Suppressor macrophage treated with lipopolysaccharide for 1 hour (primary cell): ENCODE data around the gene ZNF718.
"Not testable (repeated sequence)": the region's sequence is repeated elsewhere in the genome, so short reads cannot be mapped to it uniquely, and the experiment has no call there.

Experiments
- DNase-seq, 3 donors: peaks; one replicate each; pipeline ENCODE4 v3.0.0-alpha.2; 2020 to 2022

ZNF718 gene

DNA sequence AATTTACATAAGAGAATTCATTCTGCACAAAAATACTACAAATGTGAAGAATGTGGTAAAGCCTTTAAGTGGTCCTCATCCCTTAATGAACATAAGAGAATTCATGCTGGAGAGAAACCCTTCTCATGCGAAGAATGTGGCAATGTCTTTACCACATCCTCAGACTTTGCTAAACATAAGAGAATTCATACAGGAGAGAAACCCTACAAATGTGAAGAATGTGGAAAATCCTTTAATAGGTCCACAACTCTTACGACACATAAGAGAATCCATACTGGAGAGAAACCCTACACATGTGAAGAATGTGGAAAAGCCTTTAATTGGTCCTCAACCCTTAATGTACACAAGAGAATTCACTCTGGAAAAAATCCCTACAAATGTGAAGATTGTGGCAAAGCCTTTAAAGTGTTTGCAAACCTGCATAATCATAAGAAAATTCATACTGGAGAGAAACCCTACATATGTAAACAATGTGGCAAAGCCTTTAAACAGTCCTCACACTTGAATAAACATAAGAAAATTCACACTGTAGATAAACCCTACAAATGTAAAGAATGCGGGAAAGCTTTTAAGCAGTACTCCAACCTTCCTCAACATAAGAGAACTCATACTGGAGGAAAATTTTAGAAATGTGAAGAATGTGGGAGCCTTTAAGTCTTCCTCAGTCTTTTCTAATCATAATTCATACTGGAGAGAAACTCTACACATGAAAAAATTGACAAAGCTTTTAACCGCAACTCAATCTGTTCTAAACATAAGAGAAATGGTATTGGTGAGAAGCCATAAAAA, 37.4 kb downstream of the ZNF718 start:
- DNase-seq: no peak

DNA sequence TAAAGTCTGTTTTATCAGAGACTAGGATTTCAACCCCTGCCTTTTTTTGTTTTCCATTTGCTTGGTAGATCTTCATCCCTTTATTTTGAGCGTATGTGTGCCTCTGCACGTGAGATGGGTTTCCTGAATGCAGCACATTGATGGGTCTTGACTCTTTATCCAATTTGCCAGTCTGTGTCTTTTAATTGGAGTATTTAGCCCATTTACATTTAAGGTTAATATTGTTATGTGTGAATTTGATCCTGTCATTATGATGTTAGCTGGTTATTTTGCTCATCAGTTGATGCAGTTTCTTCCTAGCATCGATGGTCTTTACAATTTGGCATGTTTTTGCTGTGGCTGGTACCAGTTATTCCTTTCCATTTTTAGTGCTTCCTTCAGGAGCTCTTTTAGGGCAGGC, 45.3 kb downstream of the ZNF718 start:
- not testable (repeated sequence) for DNase-seq

- not testable (repeated sequence) for DNase-seq
Measured at GRCh38 chr4:171318-171717, 47.0 kb downstream of the ZNF718 start.

DNA sequence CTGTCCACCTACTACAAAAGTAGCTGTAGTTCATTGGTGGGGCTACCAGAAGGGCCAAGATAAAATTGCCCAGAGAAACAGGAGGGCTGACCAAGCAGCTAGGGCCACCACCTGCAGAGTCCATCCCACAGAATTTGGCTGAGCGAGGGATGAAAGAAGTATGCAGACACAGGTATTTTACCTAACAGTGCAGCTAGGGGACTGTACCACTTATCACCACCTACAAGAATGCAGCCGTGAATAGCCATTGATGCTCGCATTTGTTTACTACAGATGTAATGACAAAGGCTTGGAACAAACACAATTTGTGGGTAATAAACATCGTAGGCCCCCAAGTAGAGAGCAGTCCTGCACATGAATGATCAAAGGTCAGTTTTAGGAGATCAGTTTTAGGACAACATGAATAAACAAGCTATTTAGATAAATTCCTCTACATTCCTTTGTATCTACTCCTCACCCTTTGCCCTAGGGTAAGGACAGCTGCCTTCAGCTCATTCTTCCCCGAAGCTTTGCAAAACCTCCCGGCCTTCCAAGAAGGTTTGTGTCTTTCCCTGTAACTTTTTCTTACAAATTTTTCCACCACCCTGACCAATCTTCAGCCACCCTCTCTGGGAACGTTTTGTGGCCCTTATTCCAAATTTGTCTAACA, 49.5 kb downstream of the ZNF718 start:
- no peak for DNase-seq

- no peak for DNase-seq
Measured at GRCh38 chr4:175986-176385, 51.7 kb downstream of the ZNF718 start.

GRCh38 chr4:176995-177394, 52.7 kb downstream of the ZNF718 start:
- no peak for DNase-seq

DNA sequence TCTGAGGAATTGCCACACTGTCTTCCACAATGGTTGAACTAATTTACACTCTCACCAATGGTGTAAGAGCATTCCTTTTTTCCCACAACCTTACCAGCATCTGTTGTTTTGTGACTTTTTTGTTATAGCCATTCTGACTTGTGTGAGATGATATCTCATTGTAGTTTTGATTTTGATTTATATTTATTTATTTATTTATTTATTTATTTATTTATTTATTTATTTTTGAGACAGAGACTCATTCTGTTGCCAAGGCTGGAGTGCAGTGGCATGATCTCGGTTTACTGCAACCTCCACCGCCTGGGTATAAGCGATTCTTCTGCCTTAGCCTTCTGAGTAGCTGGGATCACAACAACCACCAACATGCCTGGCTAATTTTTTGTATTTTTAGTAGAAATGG, 57.9 kb downstream of the ZNF718 start:
- not testable (repeated sequence) for DNase-seq

DNA sequence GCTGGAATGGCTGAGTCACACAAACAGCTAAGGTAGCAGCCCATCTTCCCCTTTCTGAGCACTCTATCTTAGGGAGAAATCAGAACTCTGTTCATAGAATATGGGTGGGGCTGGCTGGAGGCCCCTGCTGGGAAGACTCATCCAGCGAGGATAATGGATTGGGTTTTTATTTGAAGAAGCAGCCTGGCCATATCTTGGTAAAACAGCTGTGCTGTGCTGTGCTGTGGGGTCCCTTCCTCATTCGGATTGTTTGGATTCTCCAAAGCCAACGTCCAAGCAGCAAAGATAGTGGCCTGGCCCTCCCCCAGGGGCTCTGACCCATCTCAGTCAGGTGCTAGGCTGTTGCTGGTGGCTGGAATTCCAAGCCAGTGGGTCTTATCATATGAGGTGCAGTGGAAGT, 63.8 kb downstream of the ZNF718 start:
- DNase-seq: no peak

DNA sequence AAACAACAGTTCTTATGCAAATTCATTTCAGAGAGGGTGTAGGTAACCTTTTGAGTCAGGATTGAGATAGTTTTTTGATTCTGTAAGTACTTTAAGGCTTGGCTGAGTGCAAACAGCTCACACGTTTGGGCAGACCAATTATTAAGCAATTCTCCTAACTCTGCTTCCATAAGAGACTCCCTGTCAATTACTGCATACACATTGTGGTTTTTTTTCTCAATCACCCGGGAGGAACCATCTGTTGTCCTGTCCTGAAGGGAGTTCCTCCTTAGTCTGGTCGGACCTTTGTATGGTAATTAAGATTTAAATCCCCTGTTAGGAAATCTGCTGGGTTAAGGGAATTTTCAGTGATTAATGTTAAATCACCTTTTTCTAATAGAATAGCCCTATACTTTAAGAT, 70.9 kb downstream of the ZNF718 start:
- not testable (repeated sequence) for DNase-seq

- no peak for DNase-seq
Measured at GRCh38 chr4:200936-201335, 76.6 kb downstream of the ZNF718 start.

DNA sequence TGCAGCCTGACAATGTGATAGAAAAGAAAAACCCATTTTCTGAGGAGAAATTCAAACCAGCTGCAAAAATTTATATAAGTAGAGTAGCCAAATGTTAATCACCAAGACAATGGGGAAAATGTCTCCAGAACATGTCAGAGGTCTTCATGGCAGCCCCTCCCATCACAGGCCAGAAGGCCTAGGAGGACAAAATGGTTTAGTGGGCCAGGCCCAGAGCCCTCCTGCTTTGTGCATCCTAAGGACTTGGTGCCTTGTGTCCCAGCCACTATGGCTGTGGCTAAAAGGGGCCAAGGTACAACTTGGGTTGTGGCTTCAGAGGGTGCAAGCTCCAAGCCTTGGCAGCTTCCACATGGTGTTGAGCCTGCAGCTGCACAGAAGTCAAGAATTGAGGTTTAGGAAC, 78.5 kb downstream of the ZNF718 start:
- not testable (repeated sequence) for DNase-seq

GRCh38 chr4:205097-205756, 80.9 kb downstream of the ZNF718 start:
- DNase-seq: no peak

DNA sequence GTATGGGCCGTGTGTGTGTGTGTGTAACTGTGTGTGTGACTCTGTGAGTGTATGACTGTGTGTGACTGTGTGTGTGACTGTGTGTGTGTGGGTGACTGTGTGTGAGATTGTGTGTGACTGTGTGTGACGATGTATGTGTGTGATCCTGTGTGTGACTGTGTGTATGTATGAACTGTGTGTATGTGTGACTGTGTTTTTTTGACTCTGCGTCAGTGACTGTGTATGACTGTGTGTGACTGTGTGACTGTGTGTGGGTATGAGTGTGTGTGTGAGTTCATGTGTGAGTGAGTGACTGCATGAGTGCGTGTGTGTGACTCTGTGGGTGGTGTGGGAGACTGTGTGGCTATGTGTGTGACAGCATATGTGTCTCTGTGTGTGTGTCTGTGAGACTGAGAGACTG, 81.8 kb downstream of the ZNF718 start:
- DNase-seq: no peak

- DNase-seq: not testable (repeated sequence)
Measured at GRCh38 chr4:208416-209096, 84.3 kb downstream of the ZNF718 start.

DNA sequence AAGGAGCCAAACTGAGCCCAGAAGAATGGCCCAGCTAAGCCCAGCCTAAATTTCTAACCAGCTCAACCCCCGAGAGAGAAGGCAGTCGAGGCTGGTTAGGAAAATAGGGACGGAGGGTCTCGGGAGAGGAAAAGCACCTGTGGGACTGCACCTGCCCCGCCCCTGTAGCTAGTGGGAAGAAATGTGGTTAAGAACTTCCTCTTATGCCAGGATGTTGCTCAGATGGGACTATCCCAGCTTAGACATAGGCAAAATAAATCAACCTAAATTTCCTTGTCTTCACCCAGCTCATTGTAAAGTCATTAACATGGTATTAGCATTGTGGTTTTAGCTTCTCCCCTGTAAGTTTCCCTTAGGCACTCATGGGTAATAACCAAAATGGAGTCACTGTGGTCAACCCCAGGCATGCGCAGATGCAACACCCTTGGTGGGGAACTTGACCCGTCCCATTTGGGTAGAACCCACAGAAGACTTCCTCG, 86.8 kb downstream of the ZNF718 start:
- peak; percentile 4 to 19 (median 8) for DNase-seq

- DNase-seq: no peak
Measured at GRCh38 chr4:212438-213188, 88.3 kb downstream of the ZNF718 start.

DNA sequence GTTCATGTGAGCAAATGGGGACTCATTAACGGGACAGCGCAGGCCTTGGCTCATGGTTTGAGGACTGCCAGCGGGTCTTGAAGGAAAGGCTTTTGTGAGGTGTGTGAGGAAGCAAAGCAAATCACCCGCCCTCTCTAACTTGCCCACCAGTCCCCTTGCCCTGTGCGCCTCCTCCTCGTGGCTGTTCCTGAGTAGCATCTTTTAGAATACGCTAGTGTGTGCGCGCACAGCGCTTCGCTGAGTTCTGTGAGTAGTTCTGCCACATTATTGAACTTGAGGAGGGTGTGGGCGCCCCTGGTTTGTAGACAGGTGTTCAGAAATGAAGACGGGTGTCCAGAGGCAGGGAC, 88.9 kb downstream of the ZNF718 start:
- DNase-seq: not testable (repeated sequence)
